Measurements from ENCODE around the gene CRADD. TPM values are rescaled to one million over a fixed set of nuclear protein-coding genes. Genes with fewer than 3 reads are reported as not detected.

CRADD gene
- total and polyA plus RNA-seq, 10 of the 15 experiments (the other 5 are each of a cell fraction or from before 2014, with no cell fraction given), result 7.6 to 15.5 (median 11.7) TPM

- DNase-seq (ENCODE audit: low read depth, low spot score) (no peak), ATAC-seq (no peak), FAIRE-seq (no peak)
- TF ChIP-seq MXI1 (IDR thresholded peaks at IDR 0.05; ENCODE audit: low read depth, low read length), result no peak
- no peak for TF ChIP-seq SMAD5 (IDR thresholded peaks at IDR 0.05; ENCODE audit: low read depth)
- TF ChIP-seq SIX5 (IDR thresholded peaks at IDR 0.05; ENCODE audit: low read depth, low read length, severe bottlenecking), result no peak
- no peak for TF ChIP-seq LARP7 (IDR thresholded peaks at IDR 0.05)
- no peak for TF ChIP-seq ATF2 (IDR thresholded peaks at IDR 0.05; ENCODE audit: low read length)
- no peak for TF ChIP-seq HDAC2 (IDR thresholded peaks at IDR 0.05)
- TF ChIP-seq MYB (IDR thresholded peaks at IDR 0.05; ENCODE audit: borderline replicate concordance, low read depth, low read length), result no peak
- TF ChIP-seq TCF12 (IDR thresholded peaks at IDR 0.05; ENCODE audit: low read depth, low read length), result no peak
- no peak for TF ChIP-seq DPF2 (IDR thresholded peaks at IDR 0.05)
- no peak for TF ChIP-seq NFXL1 (IDR thresholded peaks at IDR 0.05; ENCODE audit: borderline replicate concordance)
- TF ChIP-seq CTCF (IDR thresholded peaks at IDR 0.05 in 2 of 3, conservative IDR thresholded peaks at IDR 0.05 in 1 of 3; ENCODE audit: control insufficient read depth in 2 of 3, extremely low read depth in 1 of 3, insufficient read depth in 1 of 3, low read depth in 3 of 3, low read length in 3 of 3), result no peak
- no peak for TF ChIP-seq ZNF207 (IDR thresholded peaks at IDR 0.05; ENCODE audit: borderline replicate concordance)
- no peak for TF ChIP-seq RAD21 (IDR thresholded peaks at IDR 0.05; ENCODE audit: insufficient read depth, low read depth, low read length)
- Histone ChIP-seq H3K27me3 (replicated peaks in 1 of 2; ENCODE audit: control insufficient read depth in 2 of 2, insufficient read depth in 2 of 2, low read length in 1 of 2) (no peaks in the 10 kb centered on the region), H4K20me1 (ENCODE audit: control insufficient read depth, insufficient read depth) (no peaks in the 10 kb centered on the region), H3K4me2 (ENCODE audit: control insufficient read depth, insufficient read depth) (no peak overlapping the region), H3K4me1 (ENCODE audit: control insufficient read depth, insufficient read depth, low read length) (no peaks in the 10 kb centered on the region), H3K79me2 (ENCODE audit: control insufficient read depth, insufficient read depth, low read length) (no peaks in the 10 kb centered on the region), H3K36me3 (ENCODE audit: control insufficient read depth in 2 of 2, insufficient read depth in 2 of 2, low read length in 1 of 2) (no peaks in the 10 kb centered on the region), H2AFZ (ENCODE audit: control insufficient read depth, low read depth, low read length) (no peak overlapping the region), H3K4me3 (no peak overlapping the region), H3K27ac (ENCODE audit: control insufficient read depth, insufficient read depth) (no peak overlapping the region), H3K9me3 (replicated peaks; ENCODE audit: control insufficient read depth, insufficient read depth, low read length) (no peaks in the 10 kb centered on the region; the same call in 1 of the 3 replicates), H3K9ac (ENCODE audit: control insufficient read depth, insufficient read depth, low read length) (no peak overlapping the region)
- ChIA-PET CTCF (no interaction called here), POLR2A (no interaction called here), SMC1A (ENCODE audit: uncharacterized antibody, unreplicated experiment) (no interaction called here), RAD21 (ENCODE audit: unreplicated experiment) (no interaction called here)
- intact Hi-C loops (cut with micrococcal nuclease; ENCODE audit: unreplicated experiment) (no loop called here), in situ Hi-C loops (cut with MboI) (no loop called here)
- 25% methylated on average over 5 of the region's 5 CpGs for WGBS (ENCODE audit: insufficient coverage, insufficient replicate concordance, low lambda C conversion rate, missing lambda C conversion rate)
- BruUV-seq (replicated peaks), result no TSS peak
These were observed 196.4 kb downstream of the CRADD start for GRCh38 chr12:93873561-93873960.

All from GM12878 (cell line).